B cell (primary cell): ENCODE results near the gene SMG7. TPM values are rescaled to one million over a fixed set of nuclear protein-coding genes. Genes with fewer than 3 reads are reported as not detected.

Source experiments
- ATAC-seq: fragments of 200-7000 bp; cut with Tn5 transposase; one replicate; pipeline ENCODE4 v1.10.0; 2021; ENCODE audit warnings: low read depth, mild to moderate bottlenecking, moderate number of reproducible peaks, moderate library complexity
- CTCF ChIA-PET: fragments of 350-600 bp; sonication (Branson Sonifier 250); formaldehyde crosslinking; loops from one replicate; lab custom pipeline; 2021; ENCODE audit warnings: antibody characterized with exemption, inconsistent platforms; lab: Charles Lee
- POLR2A ChIA-PET: fragments of 350-600 bp; sonication (Branson Sonifier 250); formaldehyde crosslinking; loops from one replicate; lab custom pipeline; 2021; ENCODE audit warnings: antibody characterized with exemption; lab: Charles Lee
- DNase-seq: peaks from one replicate; pipeline ENCODE4 v3.0.0; 2013
- H2AFZ ChIP-seq: 2 replicates; pipeline ENCODE4 v1.6.1; 2012; ENCODE audit warnings: mild to moderate bottlenecking, low read depth, low read length; ENCODE audit not compliant: insufficient read depth, poor library complexity, severe bottlenecking
- H3K27ac ChIP-seq, 2 donors: 1 replicate in 1 of 2; 2 replicates in 1 of 2; pipeline ENCODE4 v1.5.1; 2012 to 2013; ENCODE audit warnings: low read length in 2 of 2, mild to moderate bottlenecking in 2 of 2, moderate library complexity in 1 of 2
- H3K27me3 ChIP-seq, 4 experiments: fragments of 200-600 bp in 1 of 4; sonication (generic) in 1 of 4; replicated peaks in 1 of 4; 1 replicate in 2 of 4; 2 replicates in 2 of 4; pipeline versions ENCODE4 v1.6.1 to v1.7.0; 2013 to 2016; ENCODE audit warnings: low read length in 3 of 4, mild to moderate bottlenecking in 2 of 4, mixed read lengths in 1 of 4, moderate library complexity in 1 of 4; ENCODE audit not compliant: insufficient read depth in 4 of 4, control insufficient read depth in 3 of 4; ENCODE audit errors: control extremely low read depth in 1 of 4
- H3K36me3 ChIP-seq, 2 experiments: replicated peaks in 1 of 2; 1 replicate in 1 of 2; 2 replicates in 1 of 2; pipeline versions ENCODE4 v1.6.1 to v1.7.1; 2013; ENCODE audit warnings: low read length in 1 of 2; ENCODE audit not compliant: insufficient read depth in 2 of 2, control insufficient read depth in 1 of 2; ENCODE audit errors: control extremely low read depth in 1 of 2, extremely low read depth in 1 of 2
- H3K4me1 ChIP-seq, 2 donors: fragments of 200-600 bp in 1 of 2; sonication (generic) in 1 of 2; 1 replicate in 1 of 2; 2 replicates in 1 of 2; pipeline versions ENCODE4 v1.5.1 to v1.6.1; 2013 to 2017; ENCODE audit warnings: low read length in 2 of 2; ENCODE audit not compliant: control insufficient read depth in 2 of 2, insufficient read depth in 2 of 2
- H3K4me2 ChIP-seq: replicated peaks from 2 replicates; pipeline ENCODE3; 2012; ENCODE audit warnings: mild to moderate bottlenecking, low read depth, low read length; ENCODE audit not compliant: poor library complexity, severe bottlenecking
- H3K4me3 ChIP-seq, 5 experiments: fragments of 200-600 bp in 1 of 5; sonication (generic) in 1 of 5; 1 replicate in 3 of 5; 2 replicates in 2 of 5; pipeline versions ENCODE4 v1.5.1 to v1.7.0; 2011 to 2016; ENCODE audit warnings: low read length in 4 of 5, mild to moderate bottlenecking in 4 of 5, low read depth in 2 of 5, control low read depth in 1 of 5, moderate library complexity in 1 of 5; ENCODE audit not compliant: insufficient read depth in 1 of 5; ENCODE audit errors: control extremely low read depth in 1 of 5, extremely low read depth in 1 of 5
- H3K79me2 ChIP-seq: fragments of 200-600 bp; sonication (generic); one replicate; pipeline ENCODE4 v1.6.0; 2016; ENCODE audit warnings: low read length; ENCODE audit not compliant: control insufficient read depth, insufficient read depth
- H3K9ac ChIP-seq: fragments of 200-600 bp; sonication (generic); 2 replicates; pipeline ENCODE4 v1.6.1; 2017; ENCODE audit warnings: mild to moderate bottlenecking, low read length, moderate library complexity
- H3K9me3 ChIP-seq, 3 donors: one replicate each; pipeline versions ENCODE4 v1.6.1 to v1.7.1; 2013; ENCODE audit warnings: low read length in 2 of 3; ENCODE audit not compliant: control insufficient read depth in 2 of 3, insufficient read depth in 1 of 3; ENCODE audit errors: control extremely low read depth in 1 of 3
- H4K20me1 ChIP-seq: 2 replicates; pipeline ENCODE4 v1.6.0; 2012; ENCODE audit warnings: mild to moderate bottlenecking, low read length; ENCODE audit not compliant: insufficient read depth, control insufficient read depth, poor library complexity, severe bottlenecking
- H3K27ac Mint-ChIP-seq: one replicate; pipeline ENCODE4 v1.8.0; 2021; ENCODE audit warnings: mixed read lengths
- H3K27me3 Mint-ChIP-seq: one replicate; pipeline ENCODE4 v1.8.0; 2021; ENCODE audit warnings: mixed read lengths
- H3K4me1 Mint-ChIP-seq: one replicate; pipeline ENCODE4 v1.8.0; 2021; ENCODE audit warnings: mixed read lengths
- H3K4me3 Mint-ChIP-seq: one replicate; pipeline ENCODE4 v1.8.0; 2021; ENCODE audit warnings: mixed read lengths
- H3K9me3 Mint-ChIP-seq: one replicate; pipeline ENCODE4 v1.8.0; 2022; ENCODE audit warnings: mixed read lengths; ENCODE audit not compliant: insufficient read depth
- CTCF ChIP-seq: fragments of 200-600 bp; IDR thresholded peaks from one replicate; pipeline ENCODE4 v1.8.0; 2022; ENCODE audit warnings: antibody characterized with exemption, mild to moderate bottlenecking
- EZH2 ChIP-seq: IDR thresholded peaks from 2 replicates; pipeline ENCODE4 v1.6.1; 2012; ENCODE audit warnings: borderline replicate concordance, low read depth, mild to moderate bottlenecking, moderate library complexity, low read length; ENCODE audit not compliant: insufficient read depth, poor library complexity, severe bottlenecking
- WGBS: methylation state at CpG from one replicate; pipeline ENCODE4 v1.1.5; 2013; ENCODE audit warnings: missing lambda C conversion rate; ENCODE audit not compliant: insufficient coverage; 5-methylcytosine and 5-hydroxymethylcytosine counted together
- intact Hi-C: fragments of 100-400 bp; cut with micrococcal nuclease; formaldehyde crosslinking; loops from one replicate; pipeline ENCODE4 v1.10.0; 2022
- polyA plus RNA-seq: library from polyadenylated mRNA; depleted of rRNA; stranded (reverse); fragments of >200 nt; gene quantifications from 2 replicates; pipeline ENCODE4 v1.2.3, GENCODE V29; 2012
- total RNA-seq, 2 donors: library from RNA; stranded (reverse); fragments of 120-200 nt in 1 of 2; gene quantifications; 1 replicate in 1 of 2; 2 replicates in 1 of 2; pipeline versions ENCODE4 v1.2.3 to v1.2.4, GENCODE V29; 2013 to 2022

Gene SMG7
- total and polyA plus RNA-seq, 2 donors (not counting 1 experiment from before 2014, with no cell fraction given): 20.8 to 73.3 TPM

- Histone ChIP-seq H4K20me1 (peaks cover 72% of the 10 kb centered on the region), H3K4me1 (peaks cover 14 to 16% of the 10 kb centered on the region in 2 donors), H2AFZ (no peak overlapping the region), H3K9me3 (no peaks in the 10 kb centered on the region), H3K27me3 (no peaks in the 10 kb centered on the region), H3K79me2 (peaks cover 98% of the 10 kb centered on the region), H3K9ac (no peak overlapping the region), H3K4me2 (peak overlapping the region; percentile 22), H3K27ac (peak overlapping the region in 1 of 2 donors; percentile 34), H3K36me3 (peaks cover 0 to 1% of the 10 kb centered on the region in 2 experiments), H3K4me3 (no peak overlapping the region)
- Mint-ChIP-seq H3K4me1 (peaks cover 53% of the 10 kb centered on the region), H3K9me3 (no peaks in the 10 kb centered on the region), H3K4me3 (no peak overlapping the region), H3K27me3 (no peaks in the 10 kb centered on the region), H3K27ac (no peak overlapping the region)
- POLR2A ChIA-PET: interaction anchor here (0.6 kb wide), 1 partner anchor 10 kb away, joined by 3 read pairs; no protein-coding TSS in a partner anchor
- CTCF ChIA-PET: interaction anchor here (1.1 to 3.4 kb wide), 2 partner anchors 19 to 30 kb away, joined by 3 to 13 read pairs; no protein-coding TSS in a partner anchor
- DNase-seq (no peak), ATAC-seq (no peak)
- WGBS: 80% methylated on average over 2 of the region's 2 CpGs
- intact Hi-C loops: no loop called here
- TF ChIP-seq EZH2 (no peak), CTCF (no peak)
Observed at GRCh38 chr1:183487674-183488442, 15.6 kb downstream of the SMG7 start.

GRCh38 chr1:183490932-183491331, 18.6 kb downstream of the SMG7 start:
- Mint-ChIP-seq H3K27ac (no peak overlapping the region), H3K9me3 (no peaks in the 10 kb centered on the region), H3K4me3 (no peak overlapping the region), H3K4me1 (peaks cover 49% of the 10 kb centered on the region), H3K27me3 (no peaks in the 10 kb centered on the region)
- WGBS: 100% methylated on average over 2 of the region's 5 CpGs
- peaks cover 83% of the 10 kb centered on the region for H4K20me1 ChIP-seq
- intact Hi-C loops: no loop called here
- peaks cover 0 to 2% (median 0%) of the 10 kb centered on the region in 3 donors for H3K9me3 ChIP-seq
- no peaks in the 10 kb centered on the region for H3K27me3 ChIP-seq
- no peak overlapping the region for H3K27ac ChIP-seq
- POLR2A ChIA-PET: no interaction called here
- H3K9ac ChIP-seq: no peak overlapping the region
- H2AFZ ChIP-seq: no peak overlapping the region
- ATAC-seq: no peak
- CTCF ChIA-PET: no interaction called here
- H3K4me1 ChIP-seq: peaks cover 21 to 23% of the 10 kb centered on the region in 2 donors
- TF ChIP-seq EZH2: no peak
- no peak for TF ChIP-seq CTCF
- H3K36me3 ChIP-seq: no peaks in the 10 kb centered on the region
- DNase-seq: no peak
- no peak overlapping the region for H3K4me2 ChIP-seq
- H3K79me2 ChIP-seq: peaks cover 95% of the 10 kb centered on the region
- no peak overlapping the region for H3K4me3 ChIP-seq
